ENCODE results near the gene BAIAP2L1.
"Not testable (repeated sequence)": the region's sequence is repeated elsewhere in the genome, so short reads cannot be mapped to it uniquely, and the experiment has no call there.

Gene BAIAP2L1

DNA sequence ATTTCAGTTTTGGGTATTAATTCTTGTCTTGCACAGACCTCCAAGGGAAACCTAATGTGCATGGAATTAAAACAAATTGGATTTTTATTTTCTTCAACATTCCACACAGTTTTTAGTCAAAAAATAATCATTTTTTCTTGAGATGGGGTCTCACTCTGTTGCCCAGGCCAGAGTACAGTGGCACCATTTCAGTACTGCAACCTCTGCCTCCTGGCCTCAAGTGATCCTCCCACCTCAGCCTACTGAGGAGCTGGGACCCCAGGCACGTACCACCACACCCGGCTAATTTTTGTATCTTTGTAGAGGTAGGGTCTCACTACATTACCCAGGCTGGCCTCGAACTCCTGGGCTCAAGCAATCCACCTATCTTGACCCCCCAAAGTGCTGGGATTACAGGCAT, 4.9 kb downstream of the BAIAP2L1 start:
- no peak for DNase-seq (ENCODE audit: low read depth)
- no peak overlapping the region for H3K4me3 ChIP-seq (ENCODE audit: low read depth, low read length)
- TF ChIP-seq, protein P1, sequence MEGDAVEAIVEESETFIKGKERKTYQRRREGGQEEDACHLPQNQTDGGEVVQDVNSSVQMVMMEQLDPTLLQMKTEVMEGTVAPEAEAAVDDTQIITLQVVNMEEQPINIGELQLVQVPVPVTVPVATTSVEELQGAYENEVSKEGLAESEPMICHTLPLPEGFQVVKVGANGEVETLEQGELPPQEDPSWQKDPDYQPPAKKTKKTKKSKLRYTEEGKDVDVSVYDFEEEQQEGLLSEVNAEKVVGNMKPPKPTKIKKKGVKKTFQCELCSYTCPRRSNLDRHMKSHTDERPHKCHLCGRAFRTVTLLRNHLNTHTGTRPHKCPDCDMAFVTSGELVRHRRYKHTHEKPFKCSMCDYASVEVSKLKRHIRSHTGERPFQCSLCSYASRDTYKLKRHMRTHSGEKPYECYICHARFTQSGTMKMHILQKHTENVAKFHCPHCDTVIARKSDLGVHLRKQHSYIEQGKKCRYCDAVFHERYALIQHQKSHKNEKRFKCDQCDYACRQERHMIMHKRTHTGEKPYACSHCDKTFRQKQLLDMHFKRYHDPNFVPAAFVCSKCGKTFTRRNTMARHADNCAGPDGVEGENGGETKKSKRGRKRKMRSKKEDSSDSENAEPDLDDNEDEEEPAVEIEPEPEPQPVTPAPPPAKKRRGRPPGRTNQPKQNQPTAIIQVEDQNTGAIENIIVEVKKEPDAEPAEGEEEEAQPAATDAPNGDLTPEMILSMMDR (IDR thresholded peaks at IDR 0.05; ENCODE audit: control insufficient read depth, extremely low read depth, insufficient read depth): no peak

GRCh38 chr7:98395481-98395880, 5.4 kb downstream of the BAIAP2L1 start:
- TF ChIP-seq, protein P1 (IDR thresholded peaks at IDR 0.05; ENCODE audit: control insufficient read depth, extremely low read depth, insufficient read depth): no peak
- no peak for DNase-seq (ENCODE audit: low read depth)
- H3K4me3 ChIP-seq (ENCODE audit: low read depth, low read length): no peak overlapping the region

DNA sequence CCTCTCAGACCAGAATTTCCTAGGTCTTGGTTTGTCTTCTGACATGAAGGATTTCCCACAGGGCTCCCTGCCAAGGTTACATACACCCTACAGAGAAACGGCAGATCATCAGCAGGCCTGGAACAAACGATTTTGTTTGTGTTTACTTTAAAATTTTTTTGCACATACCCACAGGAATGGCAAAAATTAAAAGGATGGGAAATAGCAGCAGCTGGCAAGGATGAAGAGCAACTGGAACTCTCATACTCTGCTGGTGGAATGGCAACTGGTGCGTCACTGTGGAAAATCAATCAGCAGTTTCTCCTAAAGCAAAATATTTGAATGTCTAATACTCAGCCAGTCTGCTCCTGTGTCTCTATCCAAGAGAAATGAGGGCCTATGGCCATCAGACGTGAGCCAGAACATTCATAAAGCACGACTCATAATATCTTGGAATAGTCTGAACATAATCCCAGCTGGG, 6.5 kb downstream of the BAIAP2L1 start:
- TF ChIP-seq, protein P1 (IDR thresholded peaks at IDR 0.05; ENCODE audit: control insufficient read depth, extremely low read depth, insufficient read depth): no peak
- no peak for DNase-seq (ENCODE audit: low read depth)
- H3K4me3 ChIP-seq (ENCODE audit: low read depth, low read length): no peak overlapping the region

GRCh38 chr7:98387544-98388226, 13.2 kb downstream of the BAIAP2L1 start:
- DNase-seq (ENCODE audit: low read depth): no peak
- TF ChIP-seq, protein P1 (IDR thresholded peaks at IDR 0.05; ENCODE audit: control insufficient read depth, extremely low read depth, insufficient read depth): no peak
- H3K4me3 ChIP-seq (ENCODE audit: low read depth, low read length): no peak overlapping the region

GRCh38 chr7:98387131-98387530, 13.8 kb downstream of the BAIAP2L1 start:
- H3K4me3 ChIP-seq (ENCODE audit: low read depth, low read length): no peak overlapping the region
- TF ChIP-seq, protein P1 (IDR thresholded peaks at IDR 0.05; ENCODE audit: control insufficient read depth, extremely low read depth, insufficient read depth): no peak
- DNase-seq (ENCODE audit: low read depth): no peak

DNA sequence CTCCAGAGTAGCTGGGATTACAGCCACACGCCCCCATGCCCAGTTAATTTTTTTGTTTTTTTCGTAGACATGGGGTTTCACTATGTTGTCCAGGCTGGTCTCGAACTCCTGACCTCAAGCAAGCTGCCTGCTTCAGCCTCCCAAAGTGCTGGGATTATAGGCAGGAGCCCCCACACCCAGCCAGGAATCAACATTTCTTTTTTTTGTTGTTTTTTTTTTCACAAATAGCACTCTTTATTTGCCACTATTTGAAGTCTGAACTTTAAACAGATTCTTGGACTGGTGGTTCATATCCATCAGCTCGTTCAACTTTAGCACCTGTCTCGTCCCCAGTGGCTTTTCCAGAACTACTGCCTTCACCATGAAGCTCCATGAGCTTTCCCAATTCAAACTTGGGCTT, 15.4 kb downstream of the BAIAP2L1 start:
- DNase-seq (ENCODE audit: low read depth); H3K4me3 ChIP-seq (ENCODE audit: low read depth, low read length): not testable (repeated sequence)

DNA sequence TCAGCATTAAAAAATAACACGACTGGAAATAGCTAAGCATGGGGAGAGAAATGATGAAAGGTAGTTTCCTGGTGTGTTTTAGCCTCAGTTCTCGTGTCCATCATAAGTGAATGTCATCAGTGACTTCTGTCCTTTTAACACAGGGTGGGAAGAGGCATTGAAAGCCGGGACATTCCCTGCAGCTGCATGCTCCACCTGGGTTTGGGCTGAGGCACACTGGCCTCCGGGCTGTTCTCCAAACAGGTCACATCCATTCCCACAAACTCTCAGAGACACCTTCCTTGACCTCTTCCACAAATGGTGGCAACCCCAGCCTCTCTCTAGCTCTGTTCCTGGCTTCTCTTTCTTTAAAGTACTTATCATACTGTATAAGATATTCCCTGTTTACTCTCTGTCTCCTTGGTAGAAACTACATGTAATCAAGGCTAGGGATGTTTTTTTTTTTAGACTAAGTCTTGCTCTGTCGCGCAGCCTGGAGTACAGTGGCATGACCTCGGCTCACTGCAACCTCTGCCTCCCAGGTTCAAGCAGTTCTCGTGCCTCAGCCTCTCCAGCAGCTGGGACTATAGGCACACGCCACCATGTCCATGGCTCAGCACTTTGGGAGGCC, 22.6 kb downstream of the BAIAP2L1 start:
- DNase-seq (ENCODE audit: low read depth): no peak
- TF ChIP-seq, protein P1 (IDR thresholded peaks at IDR 0.05; ENCODE audit: control insufficient read depth, extremely low read depth, insufficient read depth): no peak
- H3K4me3 ChIP-seq (ENCODE audit: low read depth, low read length): no peak overlapping the region

Measured in LNCaP clone FGC (cell line).